Astrocyte of the spinal cord (primary cell): ENCODE data around the gene SH3TC2.

Source experiments
- DNase-seq: peaks from one replicate; pipeline ENCODE4 v3.0.0; 2011; ENCODE audit warnings: low read depth, low spot score
- H3K4me3 ChIP-seq: 2 replicates; pipeline ENCODE4 v1.5.1; 2011; ENCODE audit warnings: low read depth, mild to moderate bottlenecking, low read length, moderate library complexity
- CTCF ChIP-seq: IDR thresholded peaks from 2 replicates; pipeline ENCODE4 v1.5.1; 2012; ENCODE audit warnings: low read depth, mild to moderate bottlenecking, low read length, inconsistent platforms
- in situ Hi-C: cut with HindIII; loops from 2 replicates; pipeline ENCODE4 v1.10.0; 2017; ENCODE audit warnings: low sequenced_read_pairs

SH3TC2 gene

GRCh38 chr5:148962200-148962550, 100.7 kb downstream of the SH3TC2 start:
- in situ Hi-C loops = no loop called here
- no peak overlapping the region for H3K4me3 ChIP-seq
- no peak for TF ChIP-seq CTCF
- no peak for DNase-seq

GRCh38 chr5:148961261-148962199, 101.3 kb downstream of the SH3TC2 start:
- no peak for TF ChIP-seq CTCF
- no peak for DNase-seq
- in situ Hi-C loops = no loop called here

GRCh38 chr5:148960070-148960769, 102.6 kb downstream of the SH3TC2 start:
- no peak for TF ChIP-seq CTCF
- in situ Hi-C loops = no loop called here
- no peak overlapping the region for H3K4me3 ChIP-seq
- DNase-seq = no peak

More at GRCh38 chr5:148961261-148962199, 101.3 kb downstream of the SH3TC2 start:
- no peak overlapping the region for H3K4me3 ChIP-seq

- H3K4me3 ChIP-seq = no peak overlapping the region
- peak; percentile 84 for TF ChIP-seq CTCF
- in situ Hi-C loops = no loop called here
- peak; percentile 46 for DNase-seq
These were observed 105.2 kb downstream of the SH3TC2 start for GRCh38 chr5:148957591-148958202.

GRCh38 chr5:148956477-148957385, 106.1 kb downstream of the SH3TC2 start:
- TF ChIP-seq CTCF = no peak
- no peak for DNase-seq
- no peak overlapping the region for H3K4me3 ChIP-seq
- in situ Hi-C loops = no loop called here
